Body of pancreas (tissue), 4 donors: ENCODE results near the gene ADAMTS17.

Experiments
- CTCF ChIP-seq, 7 experiments: fragments of 450-650 bp in 4 of 7; fragments of 200-600 bp in 3 of 7; sonication (generic) in 3 of 7; IDR thresholded peaks; one replicate each; pipeline ENCODE4 v1.5.1; 2016 to 2019; ENCODE audit warnings: antibody characterized with exemption in 7 of 7
- POLR2A ChIP-seq, 3 donors: fragments of 450-650 bp; IDR thresholded peaks; one replicate each; pipeline ENCODE4 v1.6.1; 2016; ENCODE audit warnings: antibody characterized with exemption in 3 of 3, mild to moderate bottlenecking in 2 of 3

- TF ChIP-seq POLR2A (IDR thresholded peaks at IDR 0.05) (no peak), CTCF (IDR thresholded peaks at IDR 0.05) (no peak)
Measured at GRCh38 chr15:100081454-100081853, 260.3 kb downstream of the ADAMTS17 start.
